HG03095 (cell line): Measurements from ENCODE around the gene DNAAF1.
"Not testable (repeated sequence)": the region's sequence is repeated elsewhere in the genome, so short reads cannot be mapped to it uniquely, and the experiment has no call there.

Experiments
- ATAC-seq: cut with Tn5 transposase; IDR thresholded peaks from one replicate; pipeline ENCODE4 v1.9.1; 2021; ENCODE audit warnings: moderate library complexity; ENCODE audit not compliant: unreplicated experiment

The DNAAF1 gene

DNA sequence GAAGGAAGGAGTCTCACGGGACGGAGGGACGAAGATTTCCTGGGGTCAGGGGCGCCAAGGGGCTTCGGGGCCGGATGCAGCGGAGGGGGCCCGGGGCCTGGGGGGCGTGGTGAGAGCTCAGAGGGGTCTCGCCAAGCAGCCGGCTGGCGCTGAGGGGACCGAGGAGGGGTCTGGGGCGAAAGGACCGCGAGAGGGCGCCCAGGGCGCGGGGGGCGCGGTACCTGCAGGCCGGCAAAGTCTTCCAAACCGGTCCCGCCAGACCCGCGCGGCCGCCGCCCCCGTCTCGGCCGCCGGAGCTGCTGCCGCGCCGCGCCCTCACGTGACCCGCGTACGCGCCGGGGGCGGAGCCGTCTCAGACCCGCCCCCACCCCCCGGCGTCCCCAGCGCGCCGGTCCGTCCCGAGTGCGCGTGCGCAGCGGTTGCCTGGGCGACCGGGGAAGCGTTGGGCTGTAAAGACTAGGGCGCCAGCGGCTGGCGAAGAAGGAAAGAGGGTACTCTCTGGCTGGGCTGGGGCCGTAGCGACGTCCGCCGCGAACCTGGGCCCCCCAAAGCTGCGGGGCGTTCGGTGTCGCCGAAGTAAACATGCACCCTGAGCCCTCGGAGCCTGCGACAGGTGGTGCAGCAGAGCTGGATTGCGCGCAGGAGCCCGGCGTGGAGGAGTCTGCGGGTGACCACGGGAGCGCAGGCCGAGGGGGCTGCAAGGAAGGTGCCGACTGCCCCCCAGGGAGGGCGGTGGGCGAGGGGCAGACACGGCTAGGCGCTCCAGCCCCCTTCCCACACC, at the start of gene DNAAF1, which contains the start of gene HSDL1:
Gene DNAAF1, plus strand, starts transcription at position 450 of the 781 bp plus-strand sequence. Its CDS starts 133 bp downstream, at position 583.
Gene HSDL1, minus strand, starts transcription at position 319 of the 781 bp plus-strand sequence. CDS start 13,856 bp downstream, outside the sequence.
- peak; percentile 72 for ATAC-seq

DNA sequence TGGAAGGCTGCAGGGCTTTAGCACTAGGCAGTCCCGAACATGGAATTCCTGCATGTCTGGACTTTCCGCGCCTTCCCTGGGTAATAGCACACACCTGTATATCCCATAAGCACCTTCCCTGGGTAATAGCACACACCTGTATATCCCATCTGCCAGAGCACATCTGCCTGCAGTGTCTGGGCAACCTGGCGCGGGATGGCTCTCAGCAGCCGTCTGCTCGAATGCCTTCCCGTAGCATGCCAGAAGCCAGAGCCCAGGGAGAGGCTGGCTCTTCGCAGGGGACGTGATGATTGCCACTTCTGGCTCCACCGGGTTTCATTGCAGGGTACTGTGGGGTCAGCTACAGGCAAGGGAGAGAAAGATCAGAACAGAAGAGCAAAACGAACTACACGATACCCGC, 49.6 kb upstream of the DNAAF1 start:
- no peak for ATAC-seq

DNA sequence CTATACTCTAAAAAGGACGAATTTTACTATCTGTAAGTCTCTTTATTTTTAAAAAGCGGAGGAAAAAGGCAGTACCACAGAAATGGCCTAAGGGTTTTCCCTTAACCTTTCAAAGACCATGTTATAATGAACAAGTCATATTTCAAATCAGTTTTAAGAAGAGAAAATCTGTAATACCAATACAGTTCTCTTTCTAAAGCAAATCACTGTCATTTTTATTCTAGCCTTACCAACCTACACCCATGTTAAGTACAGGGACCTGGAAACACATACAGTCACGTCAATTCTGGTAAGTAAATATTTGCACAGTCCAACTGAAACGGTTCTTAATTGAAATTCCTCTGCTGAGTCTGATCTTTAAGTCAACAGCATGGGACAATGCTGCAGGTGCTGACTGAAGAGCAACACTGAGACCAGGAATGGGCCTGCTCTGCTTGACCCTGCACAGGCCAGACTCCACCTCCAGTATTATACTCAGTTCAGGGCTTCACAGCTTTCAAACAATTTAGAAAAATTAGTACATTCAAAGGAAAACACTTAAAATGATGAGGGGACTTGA, 48.6 kb upstream of the DNAAF1 start:
- no peak for ATAC-seq

DNA sequence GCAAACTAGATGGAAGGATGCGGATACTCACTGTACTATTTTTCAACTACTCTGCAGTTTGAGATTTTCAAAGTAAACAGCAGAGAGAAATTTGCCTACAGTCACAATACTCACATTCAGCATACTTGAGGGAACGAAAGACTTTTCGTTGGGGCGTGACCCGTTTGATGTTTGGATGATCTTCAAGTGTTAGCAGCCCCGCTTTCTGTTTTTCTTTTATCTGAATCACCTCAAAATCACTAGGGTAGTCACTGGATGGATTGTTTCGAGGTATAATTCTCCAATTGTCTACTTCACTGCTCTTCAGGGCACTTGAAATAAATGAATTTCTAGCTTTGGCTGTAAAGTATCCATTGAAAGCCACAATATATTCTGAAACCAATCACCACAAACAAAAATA, 46.2 kb upstream of the DNAAF1 start:
- no peak for ATAC-seq

DNA sequence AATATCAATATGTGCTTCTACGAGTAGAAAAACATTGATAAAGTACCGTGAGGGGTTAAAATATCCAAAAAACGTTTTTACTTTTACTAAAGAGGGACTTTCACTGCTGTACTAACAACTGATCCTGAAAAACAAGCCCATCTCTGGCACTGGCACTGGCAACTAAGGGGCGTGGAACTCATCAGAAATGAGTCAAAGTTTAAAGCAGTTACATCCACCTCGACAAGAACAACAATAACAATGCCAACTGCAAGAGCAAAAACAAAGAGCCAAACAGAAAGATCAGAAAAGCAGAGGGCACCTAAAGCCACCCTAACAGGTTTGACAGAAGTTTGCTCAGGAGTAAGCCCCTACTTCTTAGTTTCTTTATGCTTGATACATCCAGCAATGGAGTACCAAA, 41.4 kb upstream of the DNAAF1 start:
- ATAC-seq = no peak

DNA sequence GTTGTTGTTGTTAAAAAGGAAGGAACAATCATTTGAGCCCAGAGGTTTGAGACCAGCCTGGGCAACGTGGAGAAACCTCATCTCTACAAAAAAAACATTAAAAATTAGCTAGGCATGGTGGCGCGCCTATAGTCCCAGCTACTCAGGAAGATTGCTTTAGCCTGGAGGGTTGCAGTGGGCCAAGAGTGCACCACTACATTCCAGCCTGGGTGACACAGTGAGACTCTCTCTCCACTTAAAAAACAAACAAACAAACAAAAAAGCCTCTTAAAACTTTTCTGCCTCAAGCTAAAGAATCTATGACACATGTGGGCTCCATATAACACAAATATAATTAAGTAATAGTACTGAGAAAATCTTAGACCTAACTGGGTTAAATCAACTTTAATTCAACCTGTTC, 40.9 kb upstream of the DNAAF1 start:
- ATAC-seq = no peak

DNA sequence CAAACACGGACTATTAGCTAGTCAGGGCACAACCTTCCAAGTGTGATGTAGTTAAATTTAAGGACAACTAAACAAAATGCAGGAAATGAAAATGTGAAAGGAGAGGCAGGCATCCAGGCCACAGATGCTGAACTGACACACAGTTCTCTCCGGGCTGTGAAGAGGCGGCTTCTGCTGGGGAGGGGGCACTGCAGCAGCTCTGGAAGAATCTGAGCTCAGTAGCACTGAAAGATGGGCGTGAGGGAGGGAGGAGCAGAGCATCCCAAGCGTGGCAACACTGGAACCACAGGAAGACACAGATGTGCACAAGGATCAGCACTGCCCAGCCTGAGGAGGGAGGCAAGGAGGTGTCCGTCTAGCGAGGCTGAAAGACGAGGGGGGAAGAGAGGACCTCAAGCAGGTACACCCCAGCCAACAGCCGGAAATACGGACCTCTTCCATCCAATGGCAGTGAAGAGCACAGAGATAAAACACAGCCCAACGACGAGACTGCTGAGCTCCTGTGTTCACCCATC, 39.8 kb upstream of the DNAAF1 start:
- no peak for ATAC-seq

DNA sequence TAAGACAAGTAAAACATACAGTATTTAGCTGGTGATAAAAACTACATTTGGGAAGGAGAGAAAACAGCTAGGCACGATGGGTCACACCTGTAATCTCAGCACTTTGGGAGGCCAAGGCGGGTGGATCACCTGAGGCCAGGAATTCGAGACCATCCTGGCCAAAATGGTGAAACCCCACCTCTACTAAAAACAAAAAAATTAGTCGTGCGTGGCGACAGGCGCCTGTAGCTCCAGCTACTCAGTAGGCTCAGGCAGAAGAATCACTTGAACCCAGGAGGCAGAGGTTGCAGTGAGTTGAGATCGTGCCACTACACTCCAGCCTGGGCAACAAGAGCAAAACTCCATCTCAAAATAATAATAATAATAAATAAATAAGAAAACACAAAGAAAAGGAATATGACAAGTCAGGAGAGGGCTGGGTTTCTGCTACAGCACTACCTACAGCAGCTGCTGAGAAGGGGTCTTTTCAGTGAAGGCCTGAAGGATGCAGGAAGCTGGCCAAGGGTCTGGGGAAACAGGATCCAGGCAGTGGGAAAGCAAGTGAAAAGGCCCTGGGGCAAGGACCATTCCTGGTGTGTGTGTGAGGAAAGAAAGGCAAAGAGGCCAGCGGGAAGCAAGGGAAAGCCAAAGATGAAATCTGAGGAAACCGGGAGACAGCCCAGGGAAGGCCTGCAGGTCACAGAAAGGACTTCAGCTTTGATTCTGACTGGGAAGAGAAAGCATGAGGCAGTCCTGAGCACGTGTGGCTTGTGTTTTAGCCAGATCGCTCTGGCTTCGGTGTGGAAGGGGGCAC, 39.0 kb upstream of the DNAAF1 start:
- no peak for ATAC-seq

DNA sequence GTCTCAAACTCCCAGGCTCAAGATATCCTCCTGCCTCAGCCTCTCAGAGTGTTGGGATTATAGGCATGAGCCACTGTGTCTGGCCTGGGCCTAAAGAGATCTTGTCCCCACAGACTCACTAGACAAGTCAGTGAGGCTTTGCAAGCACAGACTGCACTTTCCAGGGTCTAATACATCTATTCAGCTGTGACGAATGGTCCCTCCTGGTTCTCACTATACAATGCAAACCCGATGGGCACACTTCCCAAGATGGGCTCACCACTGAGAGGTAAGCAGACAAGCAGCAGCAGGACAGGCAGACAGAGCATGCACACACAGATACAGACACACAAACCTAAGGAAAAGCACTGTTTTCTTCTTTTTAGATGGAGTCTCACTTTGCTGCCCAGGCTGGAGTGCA, 37.2 kb upstream of the DNAAF1 start:
- no peak for ATAC-seq

DNA sequence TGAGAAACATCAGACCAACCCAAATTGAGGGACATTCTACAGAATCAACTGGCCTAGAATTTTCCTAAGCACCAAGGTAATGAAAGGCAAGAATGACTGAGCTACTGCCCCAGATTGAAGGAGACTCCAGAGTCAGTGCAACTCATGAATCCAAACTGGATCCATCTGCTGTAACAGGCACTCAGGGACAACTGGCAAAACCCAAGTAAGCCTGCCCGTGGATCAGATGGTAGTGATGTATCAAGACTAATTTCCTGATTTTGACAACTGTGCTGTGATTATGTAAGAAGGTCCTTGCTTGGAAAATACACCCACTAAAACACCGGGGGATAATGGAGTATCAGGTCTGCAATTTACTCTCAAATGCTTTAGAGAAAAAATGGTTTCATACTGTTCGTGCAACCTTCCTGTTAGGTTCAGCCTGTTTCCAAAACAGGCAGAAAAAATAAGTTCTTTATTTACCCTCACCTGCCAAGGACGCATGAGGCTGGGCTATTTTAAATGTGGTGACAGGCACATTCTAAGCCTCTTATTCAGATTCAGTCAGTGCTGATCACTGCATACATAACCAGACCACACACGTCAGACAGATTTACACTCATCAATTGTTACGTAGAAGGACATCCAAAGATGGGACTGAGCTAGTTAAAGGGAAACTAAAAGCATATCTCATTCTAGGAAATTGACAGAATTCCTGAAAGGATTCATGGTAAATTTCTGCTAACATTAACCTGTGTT, 35.3 kb upstream of the DNAAF1 start:
- ATAC-seq = no peak

DNA sequence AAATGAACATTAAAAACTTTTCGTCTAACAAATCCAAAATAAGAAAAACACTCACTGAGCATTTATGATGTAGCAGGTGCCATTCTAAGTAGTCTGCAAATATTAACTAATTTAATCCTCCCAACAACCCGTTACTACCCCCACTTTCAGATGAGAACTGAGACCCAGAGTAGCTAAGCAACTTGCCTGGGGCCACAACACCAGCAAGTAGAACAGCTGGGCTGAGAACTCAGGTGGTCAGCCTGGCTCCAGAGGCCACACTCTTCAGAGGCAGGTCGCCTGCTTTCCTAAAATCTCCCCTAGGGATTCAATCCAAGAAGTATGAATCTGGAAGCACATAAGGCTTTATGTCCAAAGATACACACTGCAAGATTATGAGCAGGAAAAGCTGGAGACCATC, 34.6 kb upstream of the DNAAF1 start:
- ATAC-seq = no peak

DNA sequence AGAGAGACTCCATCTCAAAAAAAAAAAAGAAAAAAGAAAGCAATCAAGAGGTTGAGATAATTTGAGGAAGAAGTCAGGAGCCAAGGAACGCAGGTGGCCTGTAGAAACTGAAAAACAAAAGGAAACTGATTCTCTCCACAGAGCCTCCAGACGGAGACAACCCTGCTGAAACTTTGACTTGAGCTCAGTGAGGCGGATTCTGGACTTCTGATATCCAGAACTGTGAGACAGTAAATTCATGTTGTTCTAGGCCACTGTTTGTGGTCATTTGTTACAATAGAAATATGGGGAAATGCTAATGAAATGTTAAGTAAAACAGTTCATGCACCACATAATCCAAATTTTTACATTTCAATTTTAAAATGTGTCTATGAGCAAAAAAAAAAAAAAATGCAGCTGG, 33.6 kb upstream of the DNAAF1 start:
- no peak for ATAC-seq

DNA sequence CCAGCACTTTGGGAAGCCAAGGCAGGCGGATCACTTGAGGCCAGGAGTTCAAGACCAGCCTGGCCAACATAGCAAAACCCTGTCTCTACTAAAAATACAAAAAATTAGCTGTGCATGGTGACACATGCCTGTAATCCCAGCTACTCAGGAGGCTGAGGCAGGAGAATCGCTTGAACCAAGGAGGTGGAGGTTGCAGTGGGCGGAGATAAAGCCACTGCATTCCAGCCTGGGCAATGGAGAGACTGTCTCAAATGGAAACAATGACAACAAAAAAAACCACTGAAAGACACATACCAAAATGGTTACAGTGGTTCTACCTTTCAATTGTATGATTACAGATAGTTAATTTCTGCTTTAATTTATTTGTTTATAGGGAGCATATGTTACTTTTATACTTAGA, 33.2 kb upstream of the DNAAF1 start:
- ATAC-seq = not testable (repeated sequence)

DNA sequence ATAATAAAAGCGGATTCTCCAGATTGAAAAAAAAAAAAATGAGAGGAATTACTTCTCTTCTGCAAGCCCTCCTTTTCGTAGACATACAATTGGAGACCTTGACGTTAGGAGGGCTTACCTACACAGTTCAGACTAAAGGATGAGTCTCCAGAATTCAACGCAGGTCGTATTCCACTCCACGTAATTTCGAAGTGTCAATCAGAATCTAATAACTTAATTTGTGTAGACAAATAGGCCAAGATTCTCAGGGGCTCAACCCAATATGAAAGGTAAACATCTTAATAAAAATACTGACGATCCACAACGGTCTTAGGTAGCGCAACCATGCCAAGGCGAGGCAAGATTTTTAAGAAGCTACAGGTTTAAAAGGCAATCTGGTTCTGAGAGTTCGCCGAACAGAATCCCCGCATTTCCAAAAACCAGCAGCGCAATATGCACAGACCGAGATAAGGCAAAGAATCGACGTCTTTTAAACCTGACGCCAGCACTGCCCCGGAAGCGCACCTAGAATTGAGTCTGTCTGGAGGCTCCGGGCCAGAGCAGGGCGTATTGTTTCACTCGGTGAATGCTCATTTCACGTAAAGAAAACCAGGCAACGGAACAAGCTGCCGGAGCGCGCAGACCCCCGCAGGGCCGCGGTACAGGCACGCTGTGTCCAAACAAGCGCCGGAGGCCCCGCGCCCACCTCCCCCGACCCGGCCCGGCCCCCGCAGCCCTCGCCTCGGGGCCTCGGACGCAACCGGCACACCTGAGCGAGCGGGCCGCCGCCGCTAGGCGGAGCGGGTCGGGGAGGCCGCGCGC, 29.0 kb upstream of the DNAAF1 start:
- ATAC-seq = peak; percentile 30

DNA sequence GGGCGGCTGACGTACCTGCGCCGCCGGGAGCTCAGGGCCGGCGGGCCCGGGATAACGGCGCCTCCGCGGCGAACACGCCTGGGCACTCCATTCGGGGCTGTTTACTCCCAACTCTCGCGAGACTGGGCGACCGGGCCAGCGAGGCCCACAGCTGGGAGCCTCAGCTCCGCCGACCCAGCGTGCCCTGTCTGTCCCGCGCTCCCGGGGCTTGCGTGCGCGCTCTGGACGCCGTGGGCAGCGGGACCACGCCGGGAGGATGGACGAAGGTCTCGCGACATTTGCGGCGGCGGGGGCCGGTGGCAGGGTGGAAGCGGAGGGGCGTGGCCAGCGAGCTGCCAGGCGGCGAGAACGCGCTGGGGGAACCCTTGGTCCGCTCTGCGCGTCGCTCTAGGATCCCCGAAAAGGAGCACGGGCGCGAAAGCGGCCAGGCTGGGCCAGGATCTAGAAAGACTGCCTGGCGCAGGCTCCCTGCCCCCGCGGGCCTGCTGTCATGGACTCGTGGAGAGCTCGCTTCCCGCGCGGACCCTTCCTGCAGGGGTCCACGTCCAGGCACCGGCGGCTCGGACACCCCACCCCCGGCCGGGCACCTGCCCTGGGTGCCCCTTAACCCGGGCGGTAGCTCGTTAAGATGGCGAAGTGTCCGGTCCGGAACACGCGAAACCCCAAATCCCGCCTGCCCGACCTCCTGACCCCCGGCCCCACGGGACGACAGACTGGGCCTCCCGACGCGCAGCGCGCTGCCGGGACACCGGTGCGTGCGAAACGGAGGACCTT, 28.2 kb upstream of the DNAAF1 start, which contains the start of gene MBTPS1:
Gene MBTPS1, minus strand, starts transcription at position 223 of the 774 bp plus-strand sequence. CDS start 15,159 bp downstream, outside the sequence.
- peak; percentile 86 for ATAC-seq

DNA sequence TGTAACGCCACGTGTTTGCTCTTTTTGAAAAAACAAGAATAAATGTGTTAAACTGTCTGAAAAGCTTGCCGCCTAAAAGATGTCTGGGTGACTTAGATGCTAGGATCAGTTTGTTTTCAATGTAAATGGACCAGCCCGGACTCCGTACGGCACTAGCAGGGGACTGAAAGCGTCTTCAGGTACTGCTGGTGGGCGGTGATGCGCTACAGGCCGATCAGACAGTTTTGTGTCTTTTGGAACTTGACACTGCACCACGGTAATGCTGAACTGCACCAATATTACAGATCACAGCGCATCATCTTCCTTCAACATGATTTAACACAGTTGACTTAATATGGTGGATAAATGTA, 27.6 kb upstream of the DNAAF1 start:
- ATAC-seq = no peak

DNA sequence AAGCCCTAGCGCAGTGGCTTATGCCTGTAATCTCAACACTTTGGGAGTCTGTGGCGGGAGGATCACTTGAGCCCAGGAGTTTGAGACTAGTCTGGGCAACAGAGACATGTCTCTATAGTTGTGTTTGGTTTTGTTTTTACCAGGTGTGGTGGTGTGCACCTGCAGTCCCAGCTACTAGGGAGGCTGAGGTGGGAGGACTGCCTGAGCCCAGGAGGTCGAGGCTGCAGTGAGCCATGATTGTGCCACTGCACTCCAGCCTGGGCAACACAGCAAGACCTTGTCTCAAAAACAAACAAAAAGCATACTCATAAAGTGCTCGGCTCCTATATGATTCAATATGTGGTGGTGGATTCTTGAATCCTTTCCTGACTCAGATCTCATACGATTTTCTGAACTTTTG, 26.8 kb upstream of the DNAAF1 start:
- not testable (repeated sequence) for ATAC-seq

DNA sequence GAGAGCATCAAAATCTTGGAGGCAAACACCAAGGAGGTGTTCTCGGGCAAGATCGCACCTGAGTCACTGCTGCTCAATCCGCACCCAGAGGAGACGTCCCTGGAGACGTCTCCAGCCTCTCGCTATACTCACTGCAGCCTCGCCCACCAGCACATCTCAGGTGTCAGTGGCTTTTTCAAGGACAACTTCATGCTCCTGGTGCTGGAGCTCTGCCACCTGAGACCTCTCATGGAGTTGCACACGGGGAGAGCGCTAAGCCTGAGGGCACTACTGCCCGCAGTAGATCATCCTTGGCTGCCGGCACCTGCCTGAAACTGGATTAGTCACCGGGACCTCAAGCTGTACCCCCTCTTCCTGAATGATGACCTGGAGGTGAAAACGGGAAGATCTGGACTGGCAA, 25.7 kb upstream of the DNAAF1 start:
- no peak for ATAC-seq

DNA sequence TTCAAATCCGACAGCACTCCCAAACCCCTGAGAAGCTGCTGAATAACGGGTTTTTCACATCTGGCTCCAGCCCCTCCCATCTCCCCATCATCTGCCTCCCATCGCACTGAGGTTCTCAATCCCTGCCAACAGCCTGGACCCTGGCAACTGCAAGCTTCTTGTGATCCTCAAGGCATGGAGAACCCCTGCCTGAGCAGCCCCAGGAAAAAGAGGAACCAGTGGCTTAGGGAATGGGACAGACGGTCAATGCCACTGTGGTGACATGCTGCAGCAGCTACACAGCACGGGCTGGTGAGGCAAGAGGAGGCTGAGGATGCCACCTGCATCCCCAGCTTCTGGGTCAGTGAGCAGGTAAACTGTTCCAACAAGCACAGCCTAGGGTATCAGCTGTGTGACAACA, 25.1 kb upstream of the DNAAF1 start:
- no peak for ATAC-seq
